Measurements from ENCODE around the gene TRMT13.

The TRMT13 gene, protein sequence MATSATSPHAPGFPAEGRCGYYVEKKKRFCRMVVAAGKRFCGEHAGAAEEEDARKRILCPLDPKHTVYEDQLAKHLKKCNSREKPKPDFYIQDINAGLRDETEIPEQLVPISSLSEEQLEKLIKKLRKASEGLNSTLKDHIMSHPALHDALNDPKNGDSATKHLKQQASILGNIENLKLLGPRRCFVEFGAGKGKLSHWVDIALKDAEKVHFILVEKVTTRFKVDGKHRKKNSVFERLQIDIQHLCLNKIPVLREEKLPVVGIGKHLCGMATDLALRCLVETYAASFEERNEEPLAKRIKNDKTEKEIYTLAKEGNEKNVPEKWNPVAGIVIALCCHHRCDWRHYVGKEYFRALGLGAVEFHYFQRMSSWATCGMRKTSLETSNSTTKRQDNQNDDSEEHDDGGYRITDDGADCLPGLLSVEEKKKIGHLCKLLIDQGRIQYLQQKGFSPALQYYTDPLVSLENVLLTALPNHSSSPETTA

DNA sequence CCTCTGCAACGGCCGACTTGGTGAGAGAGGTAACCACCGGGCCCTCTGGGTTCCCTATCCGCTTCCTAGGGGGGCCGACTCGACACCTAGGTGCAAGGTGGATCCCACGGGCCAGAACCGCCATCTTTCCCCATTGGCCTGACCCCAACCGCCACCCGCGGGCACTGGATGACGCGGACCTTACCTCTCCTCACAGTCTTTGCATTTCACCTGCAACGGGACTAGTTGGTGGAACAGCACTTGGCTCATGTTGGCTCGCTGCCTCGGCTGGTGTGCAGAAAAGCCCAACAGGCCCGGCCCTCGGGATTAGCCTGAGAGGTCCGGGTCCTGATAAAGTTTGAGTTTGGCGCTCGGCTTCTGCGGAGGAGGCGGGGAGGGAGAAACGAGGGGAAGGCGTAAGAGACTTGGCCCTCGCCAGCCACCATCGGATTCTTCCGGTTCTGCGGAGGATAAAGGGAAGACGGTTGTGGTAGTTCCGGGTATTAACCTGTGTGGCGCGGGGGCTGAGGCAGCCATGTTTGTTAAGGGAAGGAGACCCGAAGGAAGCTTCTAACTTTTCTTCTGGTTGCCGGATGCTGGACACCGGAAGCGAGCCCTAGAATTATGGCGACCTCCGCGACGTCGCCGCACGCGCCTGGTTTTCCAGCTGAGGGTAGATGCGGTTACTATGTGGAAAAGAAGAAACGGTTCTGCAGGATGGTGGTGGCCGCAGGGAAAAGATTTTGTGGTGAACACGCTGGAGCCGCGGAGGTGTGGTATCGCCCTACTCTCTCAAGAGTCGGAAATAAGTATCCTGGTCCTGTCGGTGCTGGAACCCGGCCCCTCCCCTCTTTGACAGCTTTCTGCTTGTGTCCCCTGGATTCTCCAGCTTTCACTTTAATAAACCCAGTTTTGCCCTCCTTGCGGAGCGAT lies at the start of gene TRMT13, which contains the start of gene SASS6:
TSS of gene TRMT13 (plus strand) at position 598 of the 912 bp plus-strand sequence. CDS start at position 604, 6 bp downstream.
TSS of gene SASS6 (minus strand) at position 365 of the 912 bp plus-strand sequence. CDS start at position 249, 116 bp downstream.
- Histone ChIP-seq H3F3A (ENCODE audit: low read depth) (no peaks in the 10 kb centered on the region), H3K4me2 (ENCODE audit: low read depth, low read length, poor library complexity, severe bottlenecking) (peak within 1 kb of the TSS; percentile 98), H3K4me3 (ENCODE audit: low read length, poor library complexity, severe bottlenecking) (peak within 1 kb of the TSS; percentile 82), H3K27me3 (ENCODE audit: insufficient read depth, low read length, poor library complexity, severe bottlenecking) (no peaks in the 10 kb centered on the region), H3K9ac (ENCODE audit: low read depth, low read length, poor library complexity, severe bottlenecking) (peak within 1 kb of the TSS; percentile 81), H3K4me1 (ENCODE audit: insufficient read depth, low read length, poor library complexity, severe bottlenecking) (peaks cover 55% of the 10 kb centered on the region), H3K79me2 (ENCODE audit: insufficient read depth, low read length) (peaks cover 72% of the 10 kb centered on the region), H2AFZ (ENCODE audit: low read length) (peak within 1 kb of the TSS; percentile 97), H3K9me3 (ENCODE audit: insufficient read depth, low read depth, low read length) (no peaks in the 10 kb centered on the region), H3K9me2 (replicated peaks; ENCODE audit: low read depth, low read length) (no peaks in the 10 kb centered on the region), H4K20me1 (ENCODE audit: insufficient read depth, low read length, poor library complexity, severe bottlenecking) (peaks cover 23% of the 10 kb centered on the region), H3K36me3 (ENCODE audit: insufficient read depth, low read length) (peaks cover 7% of the 10 kb centered on the region; the same call in 1 of the 2 replicates)
- no peak for TF ChIP-seq EZH2phosphoT487 (IDR thresholded peaks at IDR 0.05; ENCODE audit: borderline replicate concordance)
- TF ChIP-seq, protein P1, sequence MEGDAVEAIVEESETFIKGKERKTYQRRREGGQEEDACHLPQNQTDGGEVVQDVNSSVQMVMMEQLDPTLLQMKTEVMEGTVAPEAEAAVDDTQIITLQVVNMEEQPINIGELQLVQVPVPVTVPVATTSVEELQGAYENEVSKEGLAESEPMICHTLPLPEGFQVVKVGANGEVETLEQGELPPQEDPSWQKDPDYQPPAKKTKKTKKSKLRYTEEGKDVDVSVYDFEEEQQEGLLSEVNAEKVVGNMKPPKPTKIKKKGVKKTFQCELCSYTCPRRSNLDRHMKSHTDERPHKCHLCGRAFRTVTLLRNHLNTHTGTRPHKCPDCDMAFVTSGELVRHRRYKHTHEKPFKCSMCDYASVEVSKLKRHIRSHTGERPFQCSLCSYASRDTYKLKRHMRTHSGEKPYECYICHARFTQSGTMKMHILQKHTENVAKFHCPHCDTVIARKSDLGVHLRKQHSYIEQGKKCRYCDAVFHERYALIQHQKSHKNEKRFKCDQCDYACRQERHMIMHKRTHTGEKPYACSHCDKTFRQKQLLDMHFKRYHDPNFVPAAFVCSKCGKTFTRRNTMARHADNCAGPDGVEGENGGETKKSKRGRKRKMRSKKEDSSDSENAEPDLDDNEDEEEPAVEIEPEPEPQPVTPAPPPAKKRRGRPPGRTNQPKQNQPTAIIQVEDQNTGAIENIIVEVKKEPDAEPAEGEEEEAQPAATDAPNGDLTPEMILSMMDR (conservative IDR thresholded peaks at IDR 0.05; ENCODE audit: low read length) = no peak

DNA sequence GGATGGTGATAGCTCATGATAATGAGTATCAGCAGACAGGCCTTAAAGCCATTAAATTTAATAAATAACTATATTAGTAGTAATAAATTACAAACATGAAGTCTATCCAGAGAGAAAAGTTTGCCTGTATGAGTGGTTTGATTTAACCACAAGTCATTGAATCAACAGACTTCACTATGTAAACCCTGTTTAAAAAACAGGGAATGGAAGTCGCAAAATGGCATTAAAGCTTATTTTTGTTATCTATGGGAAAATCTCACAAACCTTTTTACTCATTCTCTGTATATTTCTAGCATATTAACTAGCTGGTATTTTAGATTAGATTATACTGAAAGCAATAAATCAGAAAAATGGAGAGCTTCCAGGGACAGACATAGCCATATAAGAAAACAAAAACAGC lies 45.6 kb upstream of the TRMT13 start:
- no peaks in the 10 kb centered on the region for H3K9me3 ChIP-seq (ENCODE audit: insufficient read depth, low read depth, low read length)
- H3K4me1 ChIP-seq (ENCODE audit: insufficient read depth, low read length, poor library complexity, severe bottlenecking) = no peaks in the 10 kb centered on the region
- no peak overlapping the region for H3K4me2 ChIP-seq (ENCODE audit: low read depth, low read length, poor library complexity, severe bottlenecking)
- no peaks in the 10 kb centered on the region; the same call in 1 of the 2 replicates for H3F3A ChIP-seq (ENCODE audit: low read depth)
- no peak overlapping the region for H3K4me3 ChIP-seq (ENCODE audit: low read length, poor library complexity, severe bottlenecking)
- peaks cover 59% of the 10 kb centered on the region for H3K36me3 ChIP-seq (ENCODE audit: insufficient read depth, low read length)
- no peak overlapping the region for H2AFZ ChIP-seq (ENCODE audit: low read length)
- TF ChIP-seq EZH2phosphoT487 (IDR thresholded peaks at IDR 0.05; ENCODE audit: borderline replicate concordance) = no peak
- TF ChIP-seq, protein P1 (conservative IDR thresholded peaks at IDR 0.05; ENCODE audit: low read length) = no peak
- H4K20me1 ChIP-seq (ENCODE audit: insufficient read depth, low read length, poor library complexity, severe bottlenecking) = no peaks in the 10 kb centered on the region
- no peaks in the 10 kb centered on the region for H3K9me2 ChIP-seq (replicated peaks; ENCODE audit: low read depth, low read length)
- no peaks in the 10 kb centered on the region for H3K27me3 ChIP-seq (ENCODE audit: insufficient read depth, low read length, poor library complexity, severe bottlenecking)
- no peaks in the 10 kb centered on the region for H3K79me2 ChIP-seq (ENCODE audit: insufficient read depth, low read length)
- no peak overlapping the region for H3K9ac ChIP-seq (ENCODE audit: low read depth, low read length, poor library complexity, severe bottlenecking)

DNA sequence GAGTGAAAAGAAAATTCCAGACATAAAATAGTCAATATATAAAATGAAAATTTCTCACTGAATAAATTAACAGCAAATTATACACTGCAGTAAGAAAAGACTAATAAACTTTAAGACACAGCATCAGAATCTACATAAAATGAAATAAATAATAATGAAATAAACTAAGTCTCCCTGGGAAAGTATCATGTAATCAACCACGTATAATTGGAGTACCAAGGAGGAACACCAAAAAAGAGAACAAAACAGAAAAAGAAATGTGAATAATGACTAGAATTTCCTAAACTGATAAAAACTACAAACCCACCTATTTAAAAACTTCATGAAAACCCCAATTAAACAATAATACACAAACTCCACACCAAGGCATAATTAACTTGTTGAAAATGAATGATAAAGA lies 43.9 kb upstream of the TRMT13 start:
- peaks cover 54% of the 10 kb centered on the region for H3K36me3 ChIP-seq (ENCODE audit: insufficient read depth, low read length)
- no peak overlapping the region for H3K4me2 ChIP-seq (ENCODE audit: low read depth, low read length, poor library complexity, severe bottlenecking)
- H3F3A ChIP-seq (ENCODE audit: low read depth) = no peaks in the 10 kb centered on the region
- H4K20me1 ChIP-seq (ENCODE audit: insufficient read depth, low read length, poor library complexity, severe bottlenecking) = no peaks in the 10 kb centered on the region
- no peak overlapping the region for H3K4me3 ChIP-seq (ENCODE audit: low read length, poor library complexity, severe bottlenecking)
- no peaks in the 10 kb centered on the region for H3K4me1 ChIP-seq (ENCODE audit: insufficient read depth, low read length, poor library complexity, severe bottlenecking)
- H3K9ac ChIP-seq (ENCODE audit: low read depth, low read length, poor library complexity, severe bottlenecking) = no peak overlapping the region
- no peaks in the 10 kb centered on the region for H3K9me3 ChIP-seq (ENCODE audit: insufficient read depth, low read depth, low read length)
- no peaks in the 10 kb centered on the region for H3K27me3 ChIP-seq (ENCODE audit: insufficient read depth, low read length, poor library complexity, severe bottlenecking)
- TF ChIP-seq EZH2phosphoT487 (IDR thresholded peaks at IDR 0.05; ENCODE audit: borderline replicate concordance) = no peak
- TF ChIP-seq, protein P1 (conservative IDR thresholded peaks at IDR 0.05; ENCODE audit: low read length) = no peak
- no peaks in the 10 kb centered on the region for H3K9me2 ChIP-seq (replicated peaks; ENCODE audit: low read depth, low read length)
- no peak overlapping the region for H2AFZ ChIP-seq (ENCODE audit: low read length)
- H3K79me2 ChIP-seq (ENCODE audit: insufficient read depth, low read length) = no peaks in the 10 kb centered on the region

Data from Loucy (cell line).